PC-9 (cell line): Measurements from ENCODE around the gene BMAL1.

Experiments
- CTCF ChIP-seq: fragments of 200-600 bp; sonication (generic); conservative IDR thresholded peaks from 2 replicates; pipeline ENCODE4 v1.6.1; 2017; ENCODE audit warnings: mixed run types, antibody characterized with exemption, mild to moderate bottlenecking, moderate library complexity
- EZH2 ChIP-seq: fragments of 200-600 bp; sonication (generic); IDR thresholded peaks from 2 replicates; pipeline ENCODE4 v1.8.0; 2017; ENCODE audit warnings: antibody characterized with exemption, low read depth

GRCh38 chr11:13301522-13301921 lies 23.9 kb downstream of the BMAL1 start:
- TF ChIP-seq CTCF: no peak
- no peak for TF ChIP-seq EZH2
